B cell (primary cell): Measurements from ENCODE around the gene PHF21A. TPM values are rescaled to one million over a fixed set of nuclear protein-coding genes. Genes with fewer than 3 reads are reported as not detected.

Experiments
- ATAC-seq: fragments of 200-7000 bp; cut with Tn5 transposase; one replicate; pipeline ENCODE4 v1.10.0; 2021; ENCODE audit warnings: low read depth, mild to moderate bottlenecking, moderate number of reproducible peaks, moderate library complexity
- CTCF ChIA-PET: fragments of 350-600 bp; sonication (Branson Sonifier 250); formaldehyde crosslinking; loops from one replicate; lab custom pipeline; 2021; ENCODE audit warnings: antibody characterized with exemption, inconsistent platforms; lab: Charles Lee
- POLR2A ChIA-PET: fragments of 350-600 bp; sonication (Branson Sonifier 250); formaldehyde crosslinking; loops from one replicate; lab custom pipeline; 2021; ENCODE audit warnings: antibody characterized with exemption; lab: Charles Lee
- DNase-seq: peaks from one replicate; pipeline ENCODE4 v3.0.0; 2013
- H2AFZ ChIP-seq: 2 replicates; pipeline ENCODE4 v1.6.1; 2012; ENCODE audit warnings: mild to moderate bottlenecking, low read depth, low read length; ENCODE audit not compliant: insufficient read depth, poor library complexity, severe bottlenecking
- H3K27ac ChIP-seq, 2 donors: 1 replicate in 1 of 2; 2 replicates in 1 of 2; pipeline ENCODE4 v1.5.1; 2012 to 2013; ENCODE audit warnings: low read length in 2 of 2, mild to moderate bottlenecking in 2 of 2, moderate library complexity in 1 of 2
- H3K27me3 ChIP-seq, 4 experiments: fragments of 200-600 bp in 1 of 4; sonication (generic) in 1 of 4; replicated peaks in 1 of 4; 1 replicate in 2 of 4; 2 replicates in 2 of 4; pipeline versions ENCODE4 v1.6.1 to v1.7.0; 2013 to 2016; ENCODE audit warnings: low read length in 3 of 4, mild to moderate bottlenecking in 2 of 4, mixed read lengths in 1 of 4, moderate library complexity in 1 of 4; ENCODE audit not compliant: insufficient read depth in 4 of 4, control insufficient read depth in 3 of 4; ENCODE audit errors: control extremely low read depth in 1 of 4
- H3K36me3 ChIP-seq, 2 experiments: replicated peaks in 1 of 2; 1 replicate in 1 of 2; 2 replicates in 1 of 2; pipeline versions ENCODE4 v1.6.1 to v1.7.1; 2013; ENCODE audit warnings: low read length in 1 of 2; ENCODE audit not compliant: insufficient read depth in 2 of 2, control insufficient read depth in 1 of 2; ENCODE audit errors: control extremely low read depth in 1 of 2, extremely low read depth in 1 of 2
- H3K4me1 ChIP-seq, 2 donors: fragments of 200-600 bp in 1 of 2; sonication (generic) in 1 of 2; 1 replicate in 1 of 2; 2 replicates in 1 of 2; pipeline versions ENCODE4 v1.5.1 to v1.6.1; 2013 to 2017; ENCODE audit warnings: low read length in 2 of 2; ENCODE audit not compliant: control insufficient read depth in 2 of 2, insufficient read depth in 2 of 2
- H3K4me2 ChIP-seq: replicated peaks from 2 replicates; pipeline ENCODE3; 2012; ENCODE audit warnings: mild to moderate bottlenecking, low read depth, low read length; ENCODE audit not compliant: poor library complexity, severe bottlenecking
- H3K4me3 ChIP-seq, 5 experiments: fragments of 200-600 bp in 1 of 5; sonication (generic) in 1 of 5; 1 replicate in 3 of 5; 2 replicates in 2 of 5; pipeline versions ENCODE4 v1.5.1 to v1.7.0; 2011 to 2016; ENCODE audit warnings: low read length in 4 of 5, mild to moderate bottlenecking in 4 of 5, low read depth in 2 of 5, control low read depth in 1 of 5, moderate library complexity in 1 of 5; ENCODE audit not compliant: insufficient read depth in 1 of 5; ENCODE audit errors: control extremely low read depth in 1 of 5, extremely low read depth in 1 of 5
- H3K79me2 ChIP-seq: fragments of 200-600 bp; sonication (generic); one replicate; pipeline ENCODE4 v1.6.0; 2016; ENCODE audit warnings: low read length; ENCODE audit not compliant: control insufficient read depth, insufficient read depth
- H3K9ac ChIP-seq: fragments of 200-600 bp; sonication (generic); 2 replicates; pipeline ENCODE4 v1.6.1; 2017; ENCODE audit warnings: mild to moderate bottlenecking, low read length, moderate library complexity
- H3K9me3 ChIP-seq, 3 donors: one replicate each; pipeline versions ENCODE4 v1.6.1 to v1.7.1; 2013; ENCODE audit warnings: low read length in 2 of 3; ENCODE audit not compliant: control insufficient read depth in 2 of 3, insufficient read depth in 1 of 3; ENCODE audit errors: control extremely low read depth in 1 of 3
- H4K20me1 ChIP-seq: 2 replicates; pipeline ENCODE4 v1.6.0; 2012; ENCODE audit warnings: mild to moderate bottlenecking, low read length; ENCODE audit not compliant: insufficient read depth, control insufficient read depth, poor library complexity, severe bottlenecking
- H3K27ac Mint-ChIP-seq: one replicate; pipeline ENCODE4 v1.8.0; 2021; ENCODE audit warnings: mixed read lengths
- H3K27me3 Mint-ChIP-seq: one replicate; pipeline ENCODE4 v1.8.0; 2021; ENCODE audit warnings: mixed read lengths
- H3K4me1 Mint-ChIP-seq: one replicate; pipeline ENCODE4 v1.8.0; 2021; ENCODE audit warnings: mixed read lengths
- H3K4me3 Mint-ChIP-seq: one replicate; pipeline ENCODE4 v1.8.0; 2021; ENCODE audit warnings: mixed read lengths
- H3K9me3 Mint-ChIP-seq: one replicate; pipeline ENCODE4 v1.8.0; 2022; ENCODE audit warnings: mixed read lengths; ENCODE audit not compliant: insufficient read depth
- EZH2 ChIP-seq: IDR thresholded peaks from 2 replicates; pipeline ENCODE4 v1.6.1; 2012; ENCODE audit warnings: borderline replicate concordance, low read depth, mild to moderate bottlenecking, moderate library complexity, low read length; ENCODE audit not compliant: insufficient read depth, poor library complexity, severe bottlenecking
- WGBS: methylation state at CpG from one replicate; pipeline ENCODE4 v1.1.5; 2013; ENCODE audit warnings: missing lambda C conversion rate; ENCODE audit not compliant: insufficient coverage; 5-methylcytosine and 5-hydroxymethylcytosine counted together
- intact Hi-C: fragments of 100-400 bp; cut with micrococcal nuclease; formaldehyde crosslinking; loops from one replicate; pipeline ENCODE4 v1.10.0; 2022
- polyA plus RNA-seq: library from polyadenylated mRNA; depleted of rRNA; stranded (reverse); fragments of >200 nt; gene quantifications from 2 replicates; pipeline ENCODE4 v1.2.3, GENCODE V29; 2012
- total RNA-seq, 2 donors: library from RNA; stranded (reverse); fragments of 120-200 nt in 1 of 2; gene quantifications; 1 replicate in 1 of 2; 2 replicates in 1 of 2; pipeline versions ENCODE4 v1.2.3 to v1.2.4, GENCODE V29; 2013 to 2022
- TF ChIP-seq, protein P1 (sequence below): fragments of 200-600 bp; IDR thresholded peaks from one replicate; pipeline ENCODE4 v1.8.0; 2022; ENCODE audit warnings: antibody characterized with exemption, mild to moderate bottlenecking

PHF21A gene
- total and polyA plus RNA-seq, 2 donors (not counting 1 experiment from before 2014, with no cell fraction given), result 41.9 to 103 TPM

DNA sequence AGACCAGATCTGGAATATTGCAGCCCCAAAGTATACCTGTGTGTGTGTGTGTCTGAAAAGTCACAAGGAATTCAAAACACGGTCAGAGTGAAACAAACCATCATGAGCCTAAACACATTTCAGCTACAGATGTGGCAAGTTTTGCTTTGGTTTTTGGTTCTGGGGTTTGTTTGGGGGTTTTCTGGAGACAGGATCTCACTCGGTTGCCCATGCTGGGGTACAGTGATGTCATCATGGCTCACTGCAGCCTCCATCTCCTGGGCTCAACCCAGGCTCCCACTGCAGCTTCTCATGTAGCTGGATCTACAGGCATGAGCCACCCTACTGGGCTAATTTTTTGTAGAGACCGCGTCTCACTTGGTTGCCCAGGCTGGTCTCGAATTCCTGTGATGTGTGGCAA, 41.4 kb upstream of the PHF21A start:
- ATAC-seq (no peak), DNase-seq (no peak)
- Mint-ChIP-seq H3K4me1 (no peaks in the 10 kb centered on the region), H3K27me3 (peaks cover 53% of the 10 kb centered on the region), H3K4me3 (no peak overlapping the region), H3K9me3 (no peaks in the 10 kb centered on the region), H3K27ac (no peak overlapping the region)
- no peak overlapping the region for H3K4me2 ChIP-seq
- H3K36me3 ChIP-seq, result no peaks in the 10 kb centered on the region
- H3K27ac ChIP-seq, result no peak overlapping the region
- TF ChIP-seq, protein P1, sequence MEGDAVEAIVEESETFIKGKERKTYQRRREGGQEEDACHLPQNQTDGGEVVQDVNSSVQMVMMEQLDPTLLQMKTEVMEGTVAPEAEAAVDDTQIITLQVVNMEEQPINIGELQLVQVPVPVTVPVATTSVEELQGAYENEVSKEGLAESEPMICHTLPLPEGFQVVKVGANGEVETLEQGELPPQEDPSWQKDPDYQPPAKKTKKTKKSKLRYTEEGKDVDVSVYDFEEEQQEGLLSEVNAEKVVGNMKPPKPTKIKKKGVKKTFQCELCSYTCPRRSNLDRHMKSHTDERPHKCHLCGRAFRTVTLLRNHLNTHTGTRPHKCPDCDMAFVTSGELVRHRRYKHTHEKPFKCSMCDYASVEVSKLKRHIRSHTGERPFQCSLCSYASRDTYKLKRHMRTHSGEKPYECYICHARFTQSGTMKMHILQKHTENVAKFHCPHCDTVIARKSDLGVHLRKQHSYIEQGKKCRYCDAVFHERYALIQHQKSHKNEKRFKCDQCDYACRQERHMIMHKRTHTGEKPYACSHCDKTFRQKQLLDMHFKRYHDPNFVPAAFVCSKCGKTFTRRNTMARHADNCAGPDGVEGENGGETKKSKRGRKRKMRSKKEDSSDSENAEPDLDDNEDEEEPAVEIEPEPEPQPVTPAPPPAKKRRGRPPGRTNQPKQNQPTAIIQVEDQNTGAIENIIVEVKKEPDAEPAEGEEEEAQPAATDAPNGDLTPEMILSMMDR, result no peak
- TF ChIP-seq EZH2, result no peak
- intact Hi-C loops, result no loop called here
- ChIA-PET CTCF (no interaction called here), POLR2A (no interaction called here)
- 50% methylated on average over 1 of the region's 5 CpGs for WGBS
- no peak overlapping the region for H3K4me3 ChIP-seq
- no peak overlapping the region for H3K9ac ChIP-seq
- no peaks in the 10 kb centered on the region for H4K20me1 ChIP-seq
- H3K79me2 ChIP-seq, result no peaks in the 10 kb centered on the region
- no peaks in the 10 kb centered on the region for H3K9me3 ChIP-seq
- H3K4me1 ChIP-seq, result no peaks in the 10 kb centered on the region
- peaks cover 0 to 39% (median 10%) of the 10 kb centered on the region in 4 experiments for H3K27me3 ChIP-seq
- H2AFZ ChIP-seq, result no peak overlapping the region

DNA sequence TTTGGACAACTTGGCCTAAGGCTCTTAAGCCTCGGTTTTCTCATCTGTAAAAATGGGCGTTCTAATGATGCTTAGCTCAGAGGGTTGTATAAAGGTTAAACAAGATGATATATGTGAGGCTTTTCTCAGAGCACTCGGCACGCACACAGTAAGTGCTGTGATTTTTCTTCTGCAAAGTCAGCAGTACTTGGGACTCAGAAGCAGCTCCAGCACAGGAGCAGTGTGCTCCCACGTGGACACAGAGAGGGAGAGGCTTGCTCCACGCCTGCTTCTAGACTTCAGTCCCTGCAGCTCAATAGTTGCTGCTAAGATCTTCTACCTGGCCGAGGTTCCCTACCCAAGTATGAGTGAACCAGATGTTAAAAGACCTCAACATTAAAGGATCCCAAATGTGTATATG, 39.9 kb upstream of the PHF21A start:
- no peak overlapping the region for H3K4me3 ChIP-seq
- no peaks in the 10 kb centered on the region for H4K20me1 ChIP-seq
- no peaks in the 10 kb centered on the region for H3K9me3 ChIP-seq
- no peak overlapping the region for H3K9ac ChIP-seq
- ChIA-PET CTCF (no interaction called here), POLR2A (no interaction called here)
- intact Hi-C loops, result no loop called here
- DNase-seq (no peak), ATAC-seq (no peak)
- H3K27me3 Mint-ChIP-seq, result peaks cover 47% of the 10 kb centered on the region
- no peaks in the 10 kb centered on the region for H3K4me1 ChIP-seq
- 96% methylated on average over 4 of the region's 7 CpGs for WGBS
- H2AFZ ChIP-seq, result no peak overlapping the region
- TF ChIP-seq, protein P1, result no peak
- TF ChIP-seq EZH2, result no peak
- H3K27ac ChIP-seq, result no peak overlapping the region
- H3K79me2 ChIP-seq, result no peaks in the 10 kb centered on the region
- H3K4me2 ChIP-seq, result no peak overlapping the region
- H3K9me3 Mint-ChIP-seq, result no peaks in the 10 kb centered on the region
- H3K4me1 Mint-ChIP-seq, result no peaks in the 10 kb centered on the region
- no peak overlapping the region for H3K27ac Mint-ChIP-seq
- H3K27me3 ChIP-seq, result peaks cover 0 to 36% (median 10%) of the 10 kb centered on the region in 4 experiments
- no peaks in the 10 kb centered on the region for H3K36me3 ChIP-seq
- H3K4me3 Mint-ChIP-seq, result no peak overlapping the region
